ENCODE results near the gene CUL9.
A peak's percentile ranks its signal among the peaks of the same experiment; 100 is the strongest.

- TF ChIP-seq CTCF (IDR thresholded peaks at IDR 0.05; ENCODE audit: low read length), result no peak
- TF ChIP-seq EZH2 (IDR thresholded peaks at IDR 0.05; ENCODE audit: borderline replicate concordance, low read length), result 0 out of 2 replicates have a peak, but pooled peaks have one; percentile 26
These were observed 69.0 kb downstream of the CUL9 start for GRCh38 chr6:43250992-43251373.
